GM23248 (cell line): Measurements from ENCODE around the gene NTMT1. TPM values are rescaled to one million over a fixed set of nuclear protein-coding genes. Genes with fewer than 3 reads are reported as not detected.

ENCODE experiments used
- DNase-seq: peaks from one replicate; pipeline ENCODE4 v3.0.0-alpha.2; 2015
- H2AFZ ChIP-seq: fragments of 200-600 bp; sonication (generic); 2 replicates; pipeline ENCODE4 v1.6.1; 2016; ENCODE audit warnings: antibody characterized with exemption
- H3F3A ChIP-seq: fragments of 200-600 bp; sonication (generic); 2 replicates; pipeline ENCODE4 v1.6.1; 2016; ENCODE audit warnings: mild to moderate bottlenecking, antibody characterized with exemption, mixed run types; ENCODE audit not compliant: insufficient read depth
- H3K27ac ChIP-seq: fragments of 200-600 bp; sonication (generic); 2 replicates; pipeline ENCODE4 v1.5.1; 2016; ENCODE audit warnings: mild to moderate bottlenecking
- H3K27me3 ChIP-seq: fragments of 200-600 bp; sonication (generic); replicated peaks from 2 replicates; pipeline ENCODE4 v1.6.1; 2016; ENCODE audit warnings: mild to moderate bottlenecking; ENCODE audit not compliant: insufficient read depth
- H3K36me3 ChIP-seq: fragments of 200-600 bp; sonication (generic); 2 replicates; pipeline ENCODE4 v1.6.1; 2016; ENCODE audit warnings: low read depth, mild to moderate bottlenecking
- H3K4me1 ChIP-seq: fragments of 200-600 bp; sonication (generic); 2 replicates; pipeline ENCODE4 v1.6.1; 2016; ENCODE audit warnings: mild to moderate bottlenecking; ENCODE audit not compliant: insufficient read depth
- H3K4me2 ChIP-seq: fragments of 200-600 bp; sonication (generic); one replicate; pipeline ENCODE4 v1.6.1; 2016; ENCODE audit warnings: mild to moderate bottlenecking; ENCODE audit not compliant: unreplicated experiment
- H3K4me3 ChIP-seq: fragments of 200-600 bp; sonication (generic); 2 replicates; pipeline ENCODE4 v1.5.1; 2016; ENCODE audit warnings: mild to moderate bottlenecking
- H3K79me2 ChIP-seq: fragments of 200-600 bp; sonication (generic); 2 replicates; pipeline ENCODE4 v1.6.1; 2016; ENCODE audit warnings: mild to moderate bottlenecking; ENCODE audit not compliant: insufficient read depth
- H3K9ac ChIP-seq: fragments of 200-600 bp; sonication (generic); 2 replicates; pipeline ENCODE4 v1.6.1; 2016; ENCODE audit warnings: mild to moderate bottlenecking
- H3K9me2 ChIP-seq: fragments of 200-600 bp; sonication (generic); 2 replicates; pipeline ENCODE4 v1.6.1; 2016; ENCODE audit warnings: mixed run types, mild to moderate bottlenecking, moderate library complexity; ENCODE audit not compliant: insufficient read depth
- H3K9me3 ChIP-seq: fragments of 200-600 bp; sonication (generic); one replicate; pipeline ENCODE4 v1.6.1; 2017; ENCODE audit warnings: low read depth
- H4K20me1 ChIP-seq: fragments of 200-600 bp; sonication (generic); 2 replicates; pipeline ENCODE4 v1.6.0; 2016; ENCODE audit not compliant: insufficient read depth
- EZH2 ChIP-seq: fragments of 200-600 bp; sonication (generic); IDR thresholded peaks from 2 replicates; pipeline ENCODE4 v1.6.1; 2018; ENCODE audit warnings: antibody characterized with exemption, mild to moderate bottlenecking; ENCODE audit not compliant: insufficient read depth, poor library complexity, severe bottlenecking
- EZH2phosphoT487 ChIP-seq: fragments of 200-600 bp; sonication (generic); IDR thresholded peaks from 2 replicates; pipeline ENCODE4 v1.6.1; 2018; ENCODE audit warnings: antibody characterized with exemption, moderate library complexity, mild to moderate bottlenecking, low read depth; ENCODE audit not compliant: insufficient read depth
- WGBS, 2 experiments: methylation state at CpG; one replicate each; pipeline ENCODE4 v1.1.6; 2015 to 2017; ENCODE audit warnings: low lambda C conversion rate in 2 of 2, low coverage in 1 of 2; ENCODE audit errors: missing lambda C conversion rate in 2 of 2; 5-methylcytosine and 5-hydroxymethylcytosine counted together
- in situ Hi-C: fragments of 300-500 bp; cut with MboI; formaldehyde crosslinking; loops from 2 replicates; pipeline ENCODE4 v1.15.0; 2020
- polyA plus RNA-seq: library from polyadenylated mRNA; unstranded; fragments of >200 nt; fragmentation: Nextera tagmentation; extraction: Ambion mirVana; gene quantifications from 2 replicates; pipeline ENCODE4 v1.2.1, GENCODE V29; 2016
- total RNA-seq: library from RNA; depleted of rRNA; stranded (reverse); fragments of >200 nt; shearing (Covaris generic); gene quantifications from 2 replicates; pipeline ENCODE4 v1.2.3, GENCODE V29; 2014

NTMT1 gene
- total and polyA plus RNA-seq, 2 experiments from 2014 or later, result 44.5 to 115 TPM

DNA sequence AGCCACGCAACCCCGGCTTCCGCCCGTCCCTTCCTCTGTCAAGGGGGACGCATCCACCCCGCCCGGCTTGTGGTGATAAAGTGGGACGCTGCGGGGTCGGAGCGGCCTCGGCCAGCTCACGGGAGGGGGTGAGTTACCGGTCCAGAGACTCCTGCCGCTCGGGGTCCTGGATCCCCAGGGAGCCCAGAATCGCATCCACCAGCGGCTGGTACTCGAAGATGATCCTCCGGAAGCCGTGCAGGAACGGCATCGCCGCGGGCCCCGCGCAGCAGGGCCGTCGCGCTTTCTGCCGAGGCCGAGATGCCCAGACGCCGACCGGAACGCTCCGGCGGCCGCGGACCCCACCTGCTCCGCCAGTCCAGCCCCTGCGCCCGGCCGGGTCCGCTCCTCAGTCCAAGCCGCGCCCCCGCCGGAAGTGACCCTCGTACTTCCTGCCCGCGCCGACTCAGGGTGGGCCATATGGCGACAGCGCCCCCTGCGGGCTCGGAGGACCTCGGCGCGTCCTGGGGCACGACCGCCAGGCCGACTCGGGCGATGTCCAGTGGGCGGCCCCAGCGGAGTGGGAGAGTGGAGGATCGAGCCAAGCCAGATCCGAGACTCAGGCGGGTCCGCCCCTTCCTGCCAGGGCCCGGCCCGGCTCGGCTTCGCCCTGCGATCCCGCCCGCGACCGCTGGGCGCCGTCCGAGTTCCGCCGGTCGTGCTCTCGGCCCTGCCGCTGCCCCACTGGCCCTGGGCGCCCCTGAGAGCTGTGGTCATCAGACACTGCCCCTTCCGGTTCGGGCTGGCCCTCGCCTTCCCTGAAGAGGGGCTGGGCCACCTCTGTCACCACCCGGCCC, 16.0 kb downstream of the NTMT1 start, which contains the start of gene ASB6:
ASB6 (minus strand) TSS at position 402 of the 836 bp plus-strand sequence; CDS start at position 250, 152 bp downstream.
- Histone ChIP-seq H3K27ac (peak within 1 kb of the TSS; percentile 74), H3K9me2 (no peaks in the 10 kb centered on the region)
- in situ Hi-C loops, result loop anchor here (5.0 kb wide), 1 partner anchor 145 kb away; no protein-coding TSS in a partner anchor

GRCh38 chr9:129643706-129644105, 17.7 kb downstream of the NTMT1 start:
- Histone ChIP-seq H2AFZ (no peak overlapping the region), H3K27me3 (no peaks in the 10 kb centered on the region), H3K9me2 (no peaks in the 10 kb centered on the region), H3K4me2 (no peak overlapping the region), H4K20me1 (no peaks in the 10 kb centered on the region), H3K4me3 (no peak overlapping the region), H3K79me2 (peaks cover 32% of the 10 kb centered on the region), H3K9ac (no peak overlapping the region), H3K9me3 (no peaks in the 10 kb centered on the region), H3K4me1 (peaks cover 16% of the 10 kb centered on the region), H3K36me3 (no peaks in the 10 kb centered on the region), H3K27ac (no peak overlapping the region), H3F3A (peaks cover 5% of the 10 kb centered on the region; the same call in 1 of the 2 replicates)
- TF ChIP-seq EZH2 (no peak), EZH2phosphoT487 (no peak)
- WGBS, 2 experiments, result 72 to 76% methylated on average over 8 to 10 of the region's 10 CpGs
- in situ Hi-C loops, result loop anchor here (5.0 kb wide), 1 partner anchor 144 kb away; no protein-coding TSS in a partner anchor
- DNase-seq, result no peak

More for the DNA sequence above, 16.0 kb downstream of the NTMT1 start, which contains the start of gene ASB6:
- Histone ChIP-seq H3K4me1 (peaks cover 12% of the 10 kb centered on the region), H3K79me2 (peaks cover 50% of the 10 kb centered on the region), H3K4me3 (peak within 1 kb of the TSS; percentile 84), H3K27me3 (no peaks in the 10 kb centered on the region), H3K4me2 (peak within 1 kb of the TSS; percentile 78), H3K9me3 (no peaks in the 10 kb centered on the region), H3K36me3 (peaks cover 8% of the 10 kb centered on the region; the same call in 1 of the 2 replicates), H3F3A (peaks cover 5% of the 10 kb centered on the region; the same call in 1 of the 2 replicates), H3K9ac (peak within 1 kb of the TSS; percentile 88), H4K20me1 (no peaks in the 10 kb centered on the region), H2AFZ (peak within 1 kb of the TSS; percentile 77)
- 0 to 1% methylated on average over 59 to 90 of the region's 93 CpGs for WGBS, 2 experiments
- no peak for TF ChIP-seq EZH2
- TF ChIP-seq EZH2phosphoT487, result no peak
- DNase-seq, result peak; percentile 99

DNA sequence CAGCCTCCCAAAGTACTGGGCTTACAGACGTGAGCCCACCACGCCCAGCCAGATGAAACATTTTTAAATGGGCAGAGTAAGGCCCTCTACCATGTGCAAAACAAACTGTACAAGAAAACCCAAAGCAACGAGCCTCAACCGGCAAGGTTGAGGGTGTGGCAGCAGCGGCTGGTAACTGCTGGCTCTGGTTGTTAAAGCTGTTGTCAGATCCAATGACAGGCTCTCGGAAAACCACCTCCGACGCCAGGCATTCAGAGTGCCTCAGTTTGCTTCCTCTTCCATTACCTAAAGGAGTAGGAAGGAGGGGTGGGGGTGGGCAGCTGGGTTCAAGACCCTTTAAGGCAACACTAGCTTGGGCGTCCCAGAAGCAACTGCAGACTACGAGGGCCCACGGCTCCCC, 18.4 kb downstream of the NTMT1 start:
- H3K36me3 ChIP-seq, result no peaks in the 10 kb centered on the region
- in situ Hi-C loops, result loop anchor here (5.0 kb wide), 1 partner anchor 143 kb away; no protein-coding TSS in a partner anchor
- DNase-seq, result no peak
- no peak overlapping the region for H3K4me2 ChIP-seq
- H3K4me3 ChIP-seq, result no peak overlapping the region
- H3K27ac ChIP-seq, result no peak overlapping the region
- no peaks in the 10 kb centered on the region for H3K9me2 ChIP-seq
- no peaks in the 10 kb centered on the region for H4K20me1 ChIP-seq
- H3K9me3 ChIP-seq, result no peaks in the 10 kb centered on the region
- peaks cover 16% of the 10 kb centered on the region for H3K4me1 ChIP-seq
- peaks cover 5% of the 10 kb centered on the region; the same call in 1 of the 2 replicates for H3F3A ChIP-seq
- H3K9ac ChIP-seq, result no peak overlapping the region
- WGBS, 2 experiments, result 53 to 55% methylated on average over 11 of the region's 11 CpGs
- H3K79me2 ChIP-seq, result peaks cover 26% of the 10 kb centered on the region
- TF ChIP-seq EZH2phosphoT487, result no peak
- TF ChIP-seq EZH2, result no peak
- no peak overlapping the region for H2AFZ ChIP-seq
- no peaks in the 10 kb centered on the region for H3K27me3 ChIP-seq

- Histone ChIP-seq H2AFZ (no peak overlapping the region), H3K4me2 (no peak overlapping the region), H3K4me3 (no peak overlapping the region), H3K27ac (no peak overlapping the region), H3F3A (peaks cover 5% of the 10 kb centered on the region; the same call in 1 of the 2 replicates), H3K27me3 (no peaks in the 10 kb centered on the region), H3K4me1 (peaks cover 12% of the 10 kb centered on the region), H3K9ac (no peak overlapping the region), H4K20me1 (no peaks in the 10 kb centered on the region), H3K79me2 (peaks cover 20% of the 10 kb centered on the region), H3K36me3 (no peaks in the 10 kb centered on the region), H3K9me3 (no peaks in the 10 kb centered on the region), H3K9me2 (no peaks in the 10 kb centered on the region)
- no peak for DNase-seq
- TF ChIP-seq EZH2phosphoT487 (no peak), EZH2 (no peak)
- in situ Hi-C loops, result loop anchor here (5.0 kb wide), 1 partner anchor 142 kb away; no protein-coding TSS in a partner anchor
- WGBS, 2 experiments, result 86 to 87% methylated on average over 17 of the region's 17 CpGs
Observed at GRCh38 chr9:129644902-129645301, 18.9 kb downstream of the NTMT1 start.
